DOHH2 (cell line): ENCODE data around the gene FAM151A.

Source experiments
- H3F3A ChIP-seq: fragments of 200-600 bp; sonication (generic), shearing (Covaris generic); 2 replicates; pipeline ENCODE4 v1.6.0; 2016; ENCODE audit warnings: antibody characterized with exemption, mild to moderate bottlenecking; ENCODE audit not compliant: control insufficient read depth, insufficient read depth
- H3K27ac ChIP-seq: fragments of 200-600 bp; sonication (generic); 2 replicates; pipeline ENCODE4 v1.5.1; 2014; ENCODE audit warnings: low read depth, mild to moderate bottlenecking, low read length, moderate library complexity
- H3K27me3 ChIP-seq: fragments of 200-600 bp; sonication (generic); 2 replicates; pipeline ENCODE4 v1.6.1; 2014; ENCODE audit warnings: mild to moderate bottlenecking, low read length, mixed read lengths; ENCODE audit not compliant: control insufficient read depth
- H3K36me3 ChIP-seq: fragments of 200-600 bp; sonication (generic); 2 replicates; pipeline ENCODE4 v1.6.1; 2014; ENCODE audit warnings: mild to moderate bottlenecking, low read length, moderate library complexity, mixed read lengths; ENCODE audit not compliant: control insufficient read depth
- H3K4me1 ChIP-seq: fragments of 200-600 bp; sonication (generic); 2 replicates; pipeline ENCODE4 v1.6.1; 2014; ENCODE audit warnings: mild to moderate bottlenecking, low read length, mixed read lengths; ENCODE audit not compliant: control insufficient read depth
- H3K4me2 ChIP-seq: fragments of 200-600 bp; sonication (generic); 2 replicates; pipeline ENCODE4 v1.6.0; 2014; ENCODE audit warnings: mild to moderate bottlenecking, low read length, moderate library complexity
- H3K4me3 ChIP-seq: fragments of 200-600 bp; sonication (generic); 2 replicates; pipeline ENCODE4 v1.5.1; 2014; ENCODE audit warnings: mild to moderate bottlenecking, low read length, mixed read lengths
- H3K79me2 ChIP-seq: fragments of 200-600 bp; sonication (generic); 2 replicates; pipeline ENCODE4 v1.6.1; 2014; ENCODE audit warnings: mild to moderate bottlenecking, low read length, mixed read lengths; ENCODE audit not compliant: control insufficient read depth
- H3K9me2 ChIP-seq: fragments of 200-600 bp; sonication (generic); replicated peaks from 2 replicates; pipeline ENCODE4 v1.6.1; 2014; ENCODE audit warnings: mild to moderate bottlenecking, low read length, mixed read lengths; ENCODE audit not compliant: control insufficient read depth
- H3K9me3 ChIP-seq: fragments of 200-600 bp; sonication (generic); 2 replicates; pipeline ENCODE4 v1.6.1; 2014; ENCODE audit warnings: antibody characterized with exemption, low read length, mixed read lengths; ENCODE audit not compliant: control insufficient read depth, insufficient read depth
- H4K20me1 ChIP-seq: fragments of 200-600 bp; sonication (generic); 2 replicates; pipeline ENCODE4 v1.6.0; 2014; ENCODE audit warnings: low read depth, mild to moderate bottlenecking, antibody characterized with exemption, low read length, moderate library complexity; ENCODE audit not compliant: control insufficient read depth, insufficient read depth
- EZH2phosphoT487 ChIP-seq: fragments of 200-600 bp; sonication (generic); IDR thresholded peaks from 2 replicates; pipeline ENCODE4 v1.6.1; 2017; ENCODE audit warnings: borderline replicate concordance, mild to moderate bottlenecking, antibody characterized with exemption, low read length, moderate library complexity, mixed read lengths
- TF ChIP-seq, protein P1 (sequence below): fragments of 200-600 bp; sonication (generic); IDR thresholded peaks from one replicate; pipeline ENCODE4 v1.5.1; 2014; ENCODE audit warnings: antibody characterized with exemption, mild to moderate bottlenecking, low read depth, low read length; ENCODE audit not compliant: poor library complexity, severe bottlenecking

Gene FAM151A

DNA sequence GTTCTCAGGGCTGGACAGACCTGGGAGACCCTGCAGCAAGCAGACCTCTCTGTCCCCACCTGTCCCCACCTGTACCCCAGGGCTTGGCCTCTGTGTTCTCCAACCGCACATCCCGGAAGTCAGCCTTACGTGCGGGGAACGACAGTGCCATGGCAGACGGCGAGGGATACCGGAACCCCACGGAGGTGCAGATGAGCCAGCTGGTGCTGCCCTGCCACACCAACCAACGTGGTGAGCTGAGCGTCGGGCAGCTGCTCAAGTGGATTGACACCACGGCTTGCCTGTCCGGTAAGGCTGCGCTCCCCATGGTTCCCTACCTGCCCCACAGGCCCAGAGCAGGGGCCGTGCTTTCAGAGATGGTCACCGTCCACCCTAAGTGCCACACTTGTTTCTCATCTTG is 38.8 kb downstream of the FAM151A start:
- TF ChIP-seq, protein P1, sequence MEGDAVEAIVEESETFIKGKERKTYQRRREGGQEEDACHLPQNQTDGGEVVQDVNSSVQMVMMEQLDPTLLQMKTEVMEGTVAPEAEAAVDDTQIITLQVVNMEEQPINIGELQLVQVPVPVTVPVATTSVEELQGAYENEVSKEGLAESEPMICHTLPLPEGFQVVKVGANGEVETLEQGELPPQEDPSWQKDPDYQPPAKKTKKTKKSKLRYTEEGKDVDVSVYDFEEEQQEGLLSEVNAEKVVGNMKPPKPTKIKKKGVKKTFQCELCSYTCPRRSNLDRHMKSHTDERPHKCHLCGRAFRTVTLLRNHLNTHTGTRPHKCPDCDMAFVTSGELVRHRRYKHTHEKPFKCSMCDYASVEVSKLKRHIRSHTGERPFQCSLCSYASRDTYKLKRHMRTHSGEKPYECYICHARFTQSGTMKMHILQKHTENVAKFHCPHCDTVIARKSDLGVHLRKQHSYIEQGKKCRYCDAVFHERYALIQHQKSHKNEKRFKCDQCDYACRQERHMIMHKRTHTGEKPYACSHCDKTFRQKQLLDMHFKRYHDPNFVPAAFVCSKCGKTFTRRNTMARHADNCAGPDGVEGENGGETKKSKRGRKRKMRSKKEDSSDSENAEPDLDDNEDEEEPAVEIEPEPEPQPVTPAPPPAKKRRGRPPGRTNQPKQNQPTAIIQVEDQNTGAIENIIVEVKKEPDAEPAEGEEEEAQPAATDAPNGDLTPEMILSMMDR, result no peak
- no peak for TF ChIP-seq EZH2phosphoT487
- no peaks in the 10 kb centered on the region for H4K20me1 ChIP-seq

DNA sequence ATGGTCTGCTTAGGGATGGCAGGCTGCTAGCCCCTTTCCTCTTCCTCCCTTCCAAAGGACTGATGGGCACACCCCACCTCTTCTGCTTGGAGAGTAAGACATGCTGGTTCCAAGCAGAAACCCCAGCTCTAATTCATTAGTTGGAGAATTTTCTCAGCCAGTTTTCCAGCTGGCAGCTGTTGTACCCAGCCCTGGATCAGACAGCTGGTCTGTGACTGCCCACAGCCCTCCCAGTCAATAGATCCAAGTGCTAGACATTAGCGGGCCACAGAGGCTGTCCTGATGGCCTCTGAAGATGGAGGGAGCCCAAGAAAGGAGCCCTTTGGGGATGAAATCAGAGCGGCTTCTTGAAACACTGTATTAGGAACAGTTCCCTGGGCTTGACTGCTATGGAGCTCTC is 39.5 kb downstream of the FAM151A start:
- Histone ChIP-seq H3K27ac (no peak overlapping the region), H3F3A (no peaks in the 10 kb centered on the region), H3K9me3 (no peaks in the 10 kb centered on the region), H3K4me2 (no peak overlapping the region), H3K9me2 (no peaks in the 10 kb centered on the region), H3K36me3 (no peaks in the 10 kb centered on the region), H3K4me3 (no peak overlapping the region), H4K20me1 (no peaks in the 10 kb centered on the region), H3K79me2 (no peaks in the 10 kb centered on the region), H3K4me1 (peaks cover 5% of the 10 kb centered on the region), H3K27me3 (no peaks in the 10 kb centered on the region)
- TF ChIP-seq EZH2phosphoT487, result no peak
- TF ChIP-seq, protein P1, result no peak

More for the DNA sequence above, 38.8 kb downstream of the FAM151A start:
- Histone ChIP-seq H3K9me3 (no peaks in the 10 kb centered on the region), H3F3A (no peaks in the 10 kb centered on the region), H3K4me1 (peaks cover 5% of the 10 kb centered on the region), H3K36me3 (no peaks in the 10 kb centered on the region), H3K79me2 (no peaks in the 10 kb centered on the region), H3K4me2 (no peak overlapping the region), H3K27ac (no peak overlapping the region), H3K4me3 (no peak overlapping the region), H3K9me2 (no peaks in the 10 kb centered on the region), H3K27me3 (no peaks in the 10 kb centered on the region)

DNA sequence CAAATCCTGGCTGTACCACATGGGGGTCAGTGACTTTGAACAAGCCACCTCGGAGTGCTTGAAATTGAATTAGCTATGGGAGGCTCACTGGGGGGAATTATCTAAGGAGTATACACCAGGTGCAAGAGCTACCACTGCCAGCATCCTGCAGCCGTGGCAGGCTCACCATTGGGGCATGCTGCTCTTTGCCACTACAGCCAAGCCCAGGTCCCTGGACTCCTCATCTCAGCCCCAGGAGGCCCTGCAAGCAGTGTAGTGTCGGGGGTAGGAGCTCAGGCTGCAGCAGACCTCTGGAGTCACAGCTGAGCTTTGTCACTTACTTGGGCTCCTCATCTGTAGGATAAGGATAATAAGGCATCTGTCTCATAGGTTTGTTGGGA is 40.0 kb downstream of the FAM151A start:
- Histone ChIP-seq H3K27me3 (no peaks in the 10 kb centered on the region), H3K27ac (no peak overlapping the region), H3K4me2 (no peak overlapping the region), H3K9me3 (no peaks in the 10 kb centered on the region), H3F3A (no peaks in the 10 kb centered on the region), H3K9me2 (no peaks in the 10 kb centered on the region), H3K79me2 (no peaks in the 10 kb centered on the region), H4K20me1 (no peaks in the 10 kb centered on the region), H3K4me1 (peaks cover 1% of the 10 kb centered on the region), H3K36me3 (no peaks in the 10 kb centered on the region), H3K4me3 (no peak overlapping the region)
- TF ChIP-seq, protein P1, result no peak
- no peak for TF ChIP-seq EZH2phosphoT487

DNA sequence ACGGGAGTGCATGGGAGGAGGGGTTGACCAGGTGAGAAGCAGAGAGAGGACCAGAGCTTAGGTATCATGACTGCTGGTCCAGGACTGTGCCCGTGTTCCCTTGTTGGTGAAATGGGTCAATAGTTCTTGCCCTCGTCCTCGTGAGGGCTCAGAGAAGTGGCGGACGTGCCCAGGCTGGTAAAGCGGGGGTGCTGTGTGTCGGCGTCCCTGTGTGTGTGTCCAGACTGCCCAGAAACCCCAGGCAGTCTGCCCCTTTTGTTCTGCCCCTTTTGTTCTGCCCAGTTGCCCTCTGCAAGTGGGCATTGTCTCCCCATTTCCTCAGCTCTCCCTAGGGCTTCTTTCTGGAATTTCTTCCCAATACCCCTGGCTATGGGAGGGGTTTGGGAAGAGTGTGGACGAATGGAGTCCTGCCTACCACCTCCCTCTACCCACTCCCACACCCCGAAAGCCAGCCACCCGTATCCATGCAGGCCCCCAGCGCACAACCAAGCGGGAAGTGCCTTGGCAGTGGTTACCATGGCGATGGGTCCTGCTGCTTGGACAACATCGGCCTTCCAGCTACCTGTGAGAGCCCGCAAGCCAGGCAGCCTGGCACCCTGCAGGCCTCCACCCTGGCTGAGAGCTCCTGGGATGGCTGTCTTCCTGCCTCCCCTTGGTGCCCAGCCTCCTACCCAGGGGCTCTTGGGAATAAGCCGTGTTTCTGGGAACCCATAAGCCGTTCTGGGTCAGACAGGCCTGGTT is 40.6 kb downstream of the FAM151A start:
- no peaks in the 10 kb centered on the region for H3K27me3 ChIP-seq
- no peak overlapping the region for H3K27ac ChIP-seq
- H3K9me3 ChIP-seq, result no peaks in the 10 kb centered on the region
- H4K20me1 ChIP-seq, result no peaks in the 10 kb centered on the region
- no peaks in the 10 kb centered on the region for H3F3A ChIP-seq
- no peaks in the 10 kb centered on the region for H3K9me2 ChIP-seq
- H3K4me3 ChIP-seq, result no peak overlapping the region
- TF ChIP-seq EZH2phosphoT487, result no peak
- TF ChIP-seq, protein P1, result no peak
- no peaks in the 10 kb centered on the region for H3K79me2 ChIP-seq
- H3K4me2 ChIP-seq, result no peak overlapping the region
- H3K36me3 ChIP-seq, result no peaks in the 10 kb centered on the region
- no peaks in the 10 kb centered on the region for H3K4me1 ChIP-seq
